A673 (cell line): ENCODE results near the gene ACP4. TPM values are rescaled to one million over a fixed set of nuclear protein-coding genes. Genes with fewer than 3 reads are reported as not detected.
"Not testable (repeated sequence)": the region's sequence is repeated elsewhere in the genome, so short reads cannot be mapped to it uniquely, and the experiment has no call there.

ENCODE experiments used
- BruUV-seq: library from RNA; stranded (reverse); fragments of 400-500 nt; replicated peaks from 2 replicates; lab custom pipeline; 2021; lab: Mats Ljungman, UMichigan
- CTCF ChIA-PET: fragments of 300-600 bp; sonication (Branson Sonifier 250); formaldehyde crosslinking; loops from one replicate; lab custom pipeline; 2022; ENCODE audit warnings: antibody characterized with exemption; lab: Charles Lee
- POLR2A ChIA-PET: fragments of 300-600 bp; sonication (Branson Sonifier 250); formaldehyde crosslinking; loops from one replicate; lab custom pipeline; 2022; ENCODE audit warnings: antibody characterized with exemption; ENCODE audit not compliant: low non-redundant PET; lab: Charles Lee
- DNase-seq: peaks from one replicate; pipeline ENCODE4 v3.0.0-alpha.2; 2015; ENCODE audit warnings: low spot score
- H3K27ac ChIP-seq: fragments of 200-600 bp; sonication (generic); 2 replicates; pipeline ENCODE4 v1.5.1; 2016; ENCODE audit warnings: mixed run types, low read depth, mild to moderate bottlenecking, mixed read lengths, antibody characterized with exemption, low read length; ENCODE audit not compliant: poor library complexity, severe bottlenecking
- H3K27me3 ChIP-seq: fragments of 200-600 bp; sonication (generic); replicated peaks from 2 replicates; pipeline ENCODE4 v1.6.1; 2017; ENCODE audit warnings: mixed run types, low read depth, mild to moderate bottlenecking, mixed read lengths, antibody characterized with exemption, low read length; ENCODE audit not compliant: insufficient read depth, poor library complexity
- H3K36me3 ChIP-seq: fragments of 200-600 bp; sonication (generic); 2 replicates; pipeline ENCODE4 v1.6.1; 2016; ENCODE audit warnings: mixed run types, mild to moderate bottlenecking, mixed read lengths, antibody characterized with exemption, low read length; ENCODE audit not compliant: insufficient read depth, poor library complexity, severe bottlenecking
- H3K4me1 ChIP-seq: fragments of 200-600 bp; sonication (generic); 2 replicates; pipeline ENCODE4 v1.6.1; 2017; ENCODE audit warnings: mixed run types, mild to moderate bottlenecking, mixed read lengths, antibody characterized with exemption, low read length; ENCODE audit not compliant: insufficient read depth, poor library complexity, severe bottlenecking
- H3K4me3 ChIP-seq: fragments of 200-600 bp; sonication (generic); 2 replicates; pipeline ENCODE4 v1.5.1; 2016; ENCODE audit warnings: low read depth, mixed run types, mild to moderate bottlenecking, mixed read lengths, low read length; ENCODE audit not compliant: poor library complexity, severe bottlenecking
- H3K9me3 ChIP-seq: fragments of 200-600 bp; sonication (generic); 2 replicates; pipeline ENCODE4 v1.6.1; 2016; ENCODE audit warnings: mixed run types, low read depth, mild to moderate bottlenecking, mixed read lengths, antibody characterized with exemption, low read length; ENCODE audit not compliant: poor library complexity, severe bottlenecking
- EZH2 ChIP-seq: fragments of 200-600 bp; sonication (generic); IDR thresholded peaks from 2 replicates; pipeline ENCODE4 v1.6.1; 2017; ENCODE audit warnings: borderline replicate concordance, low read depth, mild to moderate bottlenecking, mixed read lengths, antibody characterized with exemption, low read length; ENCODE audit not compliant: poor library complexity, severe bottlenecking
- intact Hi-C: fragments of 100-400 bp; cut with micrococcal nuclease; formaldehyde crosslinking; loops from one replicate; pipeline ENCODE4 v1.10.0; 2022; ENCODE audit not compliant: unreplicated experiment
- total RNA-seq: library from RNA; stranded (reverse); gene quantifications from 2 replicates; pipeline ENCODE4 v1.2.3, GENCODE V29; 2021
- TF ChIP-seq, protein P1 (sequence below): fragments of 300-800, 200-600 bp; sonication (generic); conservative IDR thresholded peaks from 2 replicates; pipeline ENCODE4 v1.5.1; 2017; ENCODE audit warnings: low read depth, mild to moderate bottlenecking, antibody characterized with exemption, low read length, moderate library complexity, mixed read lengths

The ACP4 gene
- total RNA-seq, 1 experiment from 2014 or later = not detected

DNA sequence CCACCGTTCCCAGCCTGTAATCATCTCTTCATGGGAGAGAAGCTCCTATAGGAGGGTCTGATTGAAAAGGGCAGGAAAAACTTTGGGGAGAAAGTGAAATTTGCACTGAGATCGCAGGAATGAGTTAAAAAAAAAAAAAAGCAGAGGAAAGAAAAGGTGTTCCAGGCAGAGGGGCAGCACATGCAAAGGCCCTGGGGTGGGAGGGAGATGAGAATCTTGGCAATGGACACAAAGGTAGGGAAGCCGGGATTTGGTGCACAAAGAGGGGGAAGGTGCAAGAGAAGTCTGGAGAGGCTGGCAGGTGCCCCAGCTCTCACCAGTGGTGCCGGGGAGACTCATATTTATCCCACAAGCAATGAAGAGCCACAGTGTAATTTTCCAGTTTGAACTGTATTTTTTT, 36.3 kb upstream of the ACP4 start:
- Histone ChIP-seq H3K4me1 (no peaks in the 10 kb centered on the region), H3K9me3 (no peaks in the 10 kb centered on the region), H3K36me3 (no peaks in the 10 kb centered on the region), H3K27ac (no peak overlapping the region), H3K27me3 (no peaks in the 10 kb centered on the region), H3K4me3 (no peak overlapping the region)
- ChIA-PET CTCF (no interaction called here), POLR2A (no interaction called here)
- no peak for TF ChIP-seq EZH2
- TF ChIP-seq, protein P1, sequence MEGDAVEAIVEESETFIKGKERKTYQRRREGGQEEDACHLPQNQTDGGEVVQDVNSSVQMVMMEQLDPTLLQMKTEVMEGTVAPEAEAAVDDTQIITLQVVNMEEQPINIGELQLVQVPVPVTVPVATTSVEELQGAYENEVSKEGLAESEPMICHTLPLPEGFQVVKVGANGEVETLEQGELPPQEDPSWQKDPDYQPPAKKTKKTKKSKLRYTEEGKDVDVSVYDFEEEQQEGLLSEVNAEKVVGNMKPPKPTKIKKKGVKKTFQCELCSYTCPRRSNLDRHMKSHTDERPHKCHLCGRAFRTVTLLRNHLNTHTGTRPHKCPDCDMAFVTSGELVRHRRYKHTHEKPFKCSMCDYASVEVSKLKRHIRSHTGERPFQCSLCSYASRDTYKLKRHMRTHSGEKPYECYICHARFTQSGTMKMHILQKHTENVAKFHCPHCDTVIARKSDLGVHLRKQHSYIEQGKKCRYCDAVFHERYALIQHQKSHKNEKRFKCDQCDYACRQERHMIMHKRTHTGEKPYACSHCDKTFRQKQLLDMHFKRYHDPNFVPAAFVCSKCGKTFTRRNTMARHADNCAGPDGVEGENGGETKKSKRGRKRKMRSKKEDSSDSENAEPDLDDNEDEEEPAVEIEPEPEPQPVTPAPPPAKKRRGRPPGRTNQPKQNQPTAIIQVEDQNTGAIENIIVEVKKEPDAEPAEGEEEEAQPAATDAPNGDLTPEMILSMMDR = no peak
- intact Hi-C loops = no loop called here
- DNase-seq = no peak
- no TSS peak for BruUV-seq

DNA sequence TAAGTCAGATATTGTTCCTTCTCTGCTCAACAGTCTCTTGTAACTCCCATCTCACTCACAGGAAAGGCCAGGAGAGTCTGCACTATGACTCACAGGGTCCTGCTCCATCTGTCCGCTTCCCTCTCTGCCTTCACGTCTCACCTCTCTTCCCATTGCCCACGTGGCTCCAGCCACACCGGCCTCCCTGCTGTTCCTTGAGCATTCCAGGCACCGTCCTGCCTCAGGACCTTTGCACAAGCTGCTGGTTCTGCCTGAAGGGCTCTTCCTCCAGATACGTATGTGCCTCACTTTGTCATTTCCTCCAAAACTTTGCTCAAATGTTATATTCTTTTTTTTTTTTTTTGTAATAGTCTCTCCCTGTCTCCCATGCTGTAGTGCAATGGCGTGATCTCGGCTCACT, 34.0 kb upstream of the ACP4 start:
- POLR2A ChIA-PET, H3K4me3 ChIP-seq, H3K9me3 ChIP-seq, intact Hi-C loops, CTCF ChIA-PET, BruUV-seq, DNase-seq, H3K36me3 ChIP-seq, H3K27me3 ChIP-seq, H3K4me1 ChIP-seq, H3K27ac ChIP-seq: not testable (repeated sequence)

DNA sequence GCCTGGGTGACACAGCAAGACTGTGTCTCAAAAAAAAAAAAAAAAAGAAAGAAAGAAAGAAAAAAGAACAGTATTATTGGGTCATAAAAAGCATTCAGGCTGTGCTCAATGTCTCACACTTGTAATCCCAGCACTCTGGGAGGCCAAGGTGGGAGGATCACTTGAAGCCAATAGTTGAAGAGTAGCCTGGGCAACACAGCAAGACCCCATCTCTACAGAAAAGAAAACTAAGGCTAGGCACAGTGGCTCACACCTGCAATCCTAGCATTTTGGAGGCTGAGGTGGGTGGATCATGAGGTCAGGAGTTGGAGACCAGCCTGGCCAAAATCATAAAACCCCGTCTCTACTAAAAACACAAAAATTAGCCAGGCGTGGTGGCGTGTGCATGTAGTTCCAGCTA, 32.6 kb upstream of the ACP4 start:
- H3K4me3 ChIP-seq, H3K36me3 ChIP-seq, POLR2A ChIA-PET, H3K27ac ChIP-seq, DNase-seq, intact Hi-C loops, H3K27me3 ChIP-seq, BruUV-seq, H3K4me1 ChIP-seq, CTCF ChIA-PET, H3K9me3 ChIP-seq: not testable (repeated sequence)

DNA sequence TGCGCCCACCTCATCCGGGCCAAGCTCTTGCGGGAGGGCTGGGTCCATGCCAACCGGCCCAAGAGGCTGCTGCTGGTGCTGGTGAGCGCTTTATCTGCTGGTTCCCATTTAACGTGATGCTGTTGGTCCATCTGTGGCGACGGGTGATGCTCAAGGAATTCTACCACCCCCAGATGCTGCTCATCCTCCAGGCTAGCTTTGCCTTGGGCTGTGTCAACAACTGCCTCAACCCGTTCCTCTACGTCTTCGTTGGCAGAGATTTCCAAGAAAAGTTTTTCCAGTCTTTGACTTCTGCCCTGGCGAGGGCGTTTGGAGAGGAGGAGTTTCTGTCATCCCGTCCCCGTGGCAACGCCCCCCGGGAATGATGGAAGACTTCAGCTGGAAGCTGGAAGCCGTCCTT, 31.1 kb upstream of the ACP4 start:
- H3K9me3 ChIP-seq, CTCF ChIA-PET, H3K4me1 ChIP-seq, DNase-seq, intact Hi-C loops, H3K27me3 ChIP-seq, POLR2A ChIA-PET, BruUV-seq, H3K4me3 ChIP-seq, H3K27ac ChIP-seq, H3K36me3 ChIP-seq: not testable (repeated sequence)

DNA sequence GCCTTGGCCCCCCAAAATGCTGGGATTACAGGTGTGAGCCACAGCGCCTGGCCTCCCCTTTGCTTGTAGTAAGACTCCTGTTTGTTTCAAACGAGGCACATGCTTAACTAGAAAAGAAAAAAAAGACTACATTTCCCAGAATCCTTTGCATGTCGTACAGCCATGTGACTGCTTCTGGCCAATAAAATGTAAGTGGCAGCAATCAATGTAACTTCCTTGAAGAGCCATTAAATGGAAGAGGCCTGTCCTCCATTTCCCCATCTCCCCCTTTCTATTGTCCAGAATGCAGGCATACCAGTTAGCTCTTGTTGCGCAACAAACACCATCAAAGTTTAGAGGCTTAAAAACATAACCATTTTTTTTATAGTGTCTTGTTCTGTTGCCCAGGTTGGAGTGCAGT, 30.3 kb upstream of the ACP4 start:
- no peaks in the 10 kb centered on the region for H3K4me1 ChIP-seq
- TF ChIP-seq, protein P1 = no peak
- TF ChIP-seq EZH2 = no peak
- POLR2A ChIA-PET = no interaction called here
- no peak overlapping the region for H3K27ac ChIP-seq
- intact Hi-C loops = no loop called here
- H3K36me3 ChIP-seq = no peaks in the 10 kb centered on the region
- BruUV-seq = no TSS peak
- H3K27me3 ChIP-seq = no peaks in the 10 kb centered on the region
- no peaks in the 10 kb centered on the region for H3K9me3 ChIP-seq
- H3K4me3 ChIP-seq = no peak overlapping the region
- peak; percentile 68 for DNase-seq
- CTCF ChIA-PET = interaction anchor here (0.6 kb wide), 1 partner anchor 170 kb away, joined by 6 read pairs; no protein-coding TSS in a partner anchor

DNA sequence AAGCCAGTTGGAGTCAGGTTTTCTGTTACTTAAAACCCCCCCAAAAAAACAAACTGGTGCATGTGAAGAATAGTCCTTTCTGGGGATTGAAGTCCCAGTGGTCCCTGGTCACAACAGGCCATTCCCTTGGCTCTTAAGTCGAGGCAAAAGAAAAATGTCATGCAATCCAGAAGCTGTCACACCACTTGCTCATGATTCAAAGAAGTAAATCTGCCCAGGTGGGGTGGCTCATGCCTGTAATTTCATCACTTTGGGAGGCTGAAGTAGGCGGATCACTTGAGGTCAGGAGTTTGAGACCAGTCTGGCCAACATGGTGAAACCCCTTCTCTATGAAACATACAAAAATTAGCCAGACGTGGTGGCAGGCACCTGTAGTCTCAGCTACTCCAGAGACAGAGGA, 28.7 kb upstream of the ACP4 start:
- H3K36me3 ChIP-seq, H3K27ac ChIP-seq, DNase-seq, H3K4me1 ChIP-seq, H3K4me3 ChIP-seq, BruUV-seq, CTCF ChIA-PET, H3K27me3 ChIP-seq, intact Hi-C loops, H3K9me3 ChIP-seq, POLR2A ChIA-PET: not testable (repeated sequence)
